ENCODE data around the gene SKI. TPM values are rescaled to one million over a fixed set of nuclear protein-coding genes. Genes with fewer than 3 reads are reported as not detected.

Gene SKI
- total RNA-seq, 1 donor from 2014 or later, result 108 TPM

DNA sequence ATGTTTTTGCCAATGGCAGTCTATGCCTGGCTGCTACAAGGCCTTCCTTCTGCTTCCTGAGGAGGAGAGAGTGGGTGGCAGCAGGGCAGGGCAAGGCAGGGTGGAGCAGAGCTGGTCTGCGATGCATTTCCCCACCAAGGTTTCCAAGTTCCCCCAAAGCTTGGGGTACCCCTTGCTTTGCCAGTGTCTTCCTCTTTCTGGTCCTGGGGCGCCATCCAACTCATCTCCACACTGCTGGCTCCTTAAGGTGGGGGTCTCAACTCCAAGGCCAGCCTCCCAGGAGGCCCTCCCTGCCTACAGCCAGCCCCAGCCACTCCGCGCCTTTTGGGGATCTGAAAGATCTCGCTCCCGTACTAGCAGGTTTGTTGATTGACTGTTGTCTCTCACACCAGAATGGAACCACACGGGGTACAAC is 3.9 kb upstream of the SKI start:
- intact Hi-C loops (cut with DNase I), result no loop called here
- ATAC-seq (no peak), DNase-seq (ENCODE audit: low spot score) (no peak)

DNA sequence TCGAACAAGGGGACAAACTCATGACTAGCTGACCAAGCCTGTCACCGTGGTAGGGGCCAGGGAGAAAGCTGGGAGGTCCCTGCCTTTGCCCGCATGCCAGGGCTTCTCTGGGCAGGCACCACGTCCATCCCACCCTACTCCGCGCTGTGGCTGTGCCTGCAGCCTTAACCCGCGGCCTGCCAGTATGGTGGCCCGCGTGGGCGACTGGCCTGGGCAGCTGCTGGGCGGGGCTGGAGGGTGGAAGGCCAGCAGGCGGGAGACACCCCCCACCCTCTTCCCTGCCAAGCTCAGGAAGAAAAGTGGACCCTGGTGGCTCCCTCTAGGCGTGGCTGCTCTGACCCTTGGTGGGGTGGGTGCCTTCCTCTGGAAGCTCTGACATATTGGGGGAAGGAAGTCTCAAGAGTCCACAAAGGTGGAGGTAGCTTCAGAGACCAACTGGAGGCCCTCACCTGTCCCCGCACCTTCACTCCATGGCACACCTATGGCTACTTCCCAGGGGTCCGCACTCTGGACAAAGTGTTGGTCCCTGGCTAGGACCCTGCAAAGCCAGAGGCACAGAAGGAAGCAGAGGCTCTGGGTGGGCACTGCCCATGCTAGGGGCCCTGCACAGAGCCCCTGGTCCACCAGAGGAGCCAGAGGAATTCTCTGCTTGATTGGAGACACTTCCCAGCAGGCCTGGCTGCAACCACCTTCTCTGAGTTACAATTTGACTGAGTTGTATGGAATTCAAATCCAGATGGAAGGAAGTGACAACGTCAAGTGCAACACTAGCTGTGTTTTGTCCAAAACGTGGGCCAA is 3.3 kb upstream of the SKI start:
- no peak for ATAC-seq
- intact Hi-C loops (cut with DNase I), result no loop called here
- no peak for DNase-seq (ENCODE audit: low spot score)

- DNase-seq (ENCODE audit: low spot score), result peak; percentile 77
- no peak for ATAC-seq
- intact Hi-C loops (cut with DNase I), result no loop called here
Observed at GRCh38 chr1:2226525-2227345, 1.4 kb upstream of the SKI start.

DNA sequence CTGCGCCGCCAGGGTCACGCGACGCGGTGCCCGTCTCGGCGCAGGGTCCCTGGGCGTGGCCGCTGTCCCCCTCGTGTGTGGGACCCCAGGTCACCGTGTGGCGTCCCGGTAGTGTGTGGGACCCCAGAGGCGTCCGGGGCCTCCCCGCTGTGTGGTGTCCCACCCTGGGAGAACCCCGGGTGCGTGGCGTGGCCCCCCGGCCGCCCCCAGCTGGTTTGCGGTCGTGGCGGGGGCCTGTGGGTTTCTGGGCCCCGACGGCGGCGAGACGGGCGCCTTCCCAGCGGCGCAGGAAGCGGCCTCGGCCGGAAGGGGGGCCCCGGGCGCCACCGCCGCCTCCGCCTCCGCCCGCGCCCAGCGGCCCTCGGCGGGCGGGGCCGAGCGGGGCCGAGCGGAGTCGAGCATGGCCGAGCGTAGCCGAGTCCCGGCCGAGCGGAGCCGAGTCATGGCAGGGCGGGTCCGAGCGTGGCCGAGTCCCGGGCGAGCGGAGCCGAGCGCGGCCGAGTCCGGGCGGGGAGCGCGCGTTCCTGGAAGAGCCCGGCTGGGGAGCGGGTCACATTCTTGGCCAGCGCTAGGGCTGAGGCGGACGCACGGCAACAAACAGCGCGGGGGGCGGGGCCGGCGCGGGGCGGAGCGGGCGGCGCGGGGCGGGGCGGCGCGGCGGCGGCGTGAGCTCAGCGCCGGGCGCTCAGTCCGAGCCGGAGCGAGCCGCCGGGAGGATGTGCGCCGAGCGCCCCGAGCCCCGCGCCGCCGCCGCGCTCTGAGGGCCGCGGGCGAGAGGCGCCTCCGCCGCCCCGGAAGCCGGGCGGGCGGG is 568 bp upstream of the SKI start:
- ATAC-seq (peak; percentile 89), DNase-seq (ENCODE audit: low spot score) (peak; percentile 97)
- intact Hi-C loops (cut with DNase I), result no loop called here

- ATAC-seq, result no peak
- DNase-seq (ENCODE audit: low spot score), result no peak
- intact Hi-C loops (cut with DNase I), result no loop called here
Observed at GRCh38 chr1:2228694-2229036, 546 bp downstream of the SKI start.

DNA sequence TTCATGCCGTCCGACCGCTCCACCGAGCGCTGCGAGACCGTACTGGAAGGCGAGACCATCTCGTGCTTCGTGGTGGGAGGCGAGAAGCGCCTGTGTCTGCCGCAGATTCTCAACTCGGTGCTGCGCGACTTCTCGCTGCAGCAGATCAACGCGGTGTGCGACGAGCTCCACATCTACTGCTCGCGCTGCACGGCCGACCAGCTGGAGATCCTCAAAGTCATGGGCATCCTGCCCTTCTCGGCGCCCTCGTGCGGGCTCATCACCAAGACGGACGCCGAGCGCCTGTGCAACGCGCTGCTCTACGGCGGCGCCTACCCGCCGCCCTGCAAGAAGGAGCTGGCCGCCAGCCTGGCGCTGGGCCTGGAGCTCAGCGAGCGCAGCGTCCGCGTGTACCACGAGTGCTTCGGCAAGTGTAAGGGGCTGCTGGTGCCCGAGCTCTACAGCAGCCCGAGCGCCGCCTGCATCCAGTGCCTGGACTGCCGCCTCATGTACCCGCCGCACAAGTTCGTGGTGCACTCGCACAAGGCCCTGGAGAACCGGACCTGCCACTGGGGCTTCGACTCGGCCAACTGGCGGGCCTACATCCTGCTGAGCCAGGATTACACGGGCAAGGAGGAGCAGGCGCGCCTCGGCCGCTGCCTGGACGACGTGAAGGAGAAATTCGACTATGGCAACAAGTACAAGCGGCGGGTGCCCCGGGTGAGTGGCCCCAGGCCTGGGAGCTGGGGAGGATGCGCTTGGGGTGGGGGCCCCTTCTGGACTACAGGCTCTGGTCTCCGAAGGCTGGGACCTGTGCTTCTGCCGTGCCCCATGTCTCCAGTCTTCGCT is 1.1 kb downstream of the SKI start:
- intact Hi-C loops (cut with DNase I), result no loop called here
- DNase-seq (ENCODE audit: low spot score) (no peak), ATAC-seq (no peak)

- intact Hi-C loops (cut with DNase I), result loop anchor here (10.0 kb wide), 1 partner anchor 65 kb away; no protein-coding TSS in a partner anchor
- ATAC-seq, result no peak
- no peak for DNase-seq (ENCODE audit: low spot score)
Observed at GRCh38 chr1:2229911-2230731, 2.0 kb downstream of the SKI start.

GRCh38 chr1:2230781-2231531 is 2.8 kb downstream of the SKI start:
- ATAC-seq (peak; percentile 0), DNase-seq (ENCODE audit: low spot score) (no peak)
- intact Hi-C loops (cut with DNase I), result loop anchor here (10.0 kb wide), 1 partner anchor 64 kb away; no protein-coding TSS in a partner anchor

- DNase-seq (ENCODE audit: low spot score) (peak; percentile 93), ATAC-seq (peak; percentile 66)
- intact Hi-C loops (cut with DNase I), result loop anchor here (10.0 kb wide), 1 partner anchor 63 kb away; no protein-coding TSS in a partner anchor
Observed at GRCh38 chr1:2231532-2232254, 3.6 kb downstream of the SKI start.

- ATAC-seq, result no peak
- DNase-seq (ENCODE audit: low spot score), result no peak
- intact Hi-C loops (cut with DNase I), result loop anchor here (10.0 kb wide), 1 partner anchor 62 kb away; no protein-coding TSS in a partner anchor
Observed at GRCh38 chr1:2232255-2232915, 4.3 kb downstream of the SKI start.

DNA sequence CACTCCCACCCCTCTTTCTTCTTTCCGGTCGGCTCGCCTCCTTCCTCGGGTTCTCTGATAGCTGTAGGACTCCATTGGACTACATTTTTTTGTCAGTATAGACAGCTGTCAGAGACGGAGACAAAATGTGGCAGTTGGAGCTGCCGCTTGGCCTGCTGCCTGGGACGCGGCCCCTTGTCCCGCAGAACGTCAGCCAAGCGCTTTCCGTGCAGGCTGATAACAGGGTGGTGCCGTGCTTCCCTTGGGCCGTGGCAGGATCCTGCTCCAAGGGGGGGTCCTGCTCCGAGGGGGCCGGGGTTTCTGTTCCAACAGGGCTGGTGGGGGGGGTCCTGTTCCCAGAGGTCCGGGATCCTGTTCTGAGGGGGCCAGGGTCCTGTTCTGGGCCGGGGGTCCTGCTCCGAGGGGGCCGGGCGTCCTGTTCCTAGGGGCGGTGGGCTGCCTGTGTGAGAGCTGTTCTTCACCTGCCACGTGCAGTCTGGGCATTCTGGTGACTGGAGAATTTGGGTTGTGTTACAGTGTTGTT is 4.9 kb downstream of the SKI start:
- DNase-seq (ENCODE audit: low spot score) (no peak), ATAC-seq (no peak)
- intact Hi-C loops (cut with DNase I), result loop anchor here (10.0 kb wide), 1 partner anchor 62 kb away; no protein-coding TSS in a partner anchor

- DNase-seq (ENCODE audit: low spot score) (no peak), ATAC-seq (no peak)
- intact Hi-C loops (cut with DNase I), result loop anchor here (10.0 kb wide), 1 partner anchor 61 kb away; no protein-coding TSS in a partner anchor
Observed at GRCh38 chr1:2233468-2233867, 5.3 kb downstream of the SKI start.

DNA sequence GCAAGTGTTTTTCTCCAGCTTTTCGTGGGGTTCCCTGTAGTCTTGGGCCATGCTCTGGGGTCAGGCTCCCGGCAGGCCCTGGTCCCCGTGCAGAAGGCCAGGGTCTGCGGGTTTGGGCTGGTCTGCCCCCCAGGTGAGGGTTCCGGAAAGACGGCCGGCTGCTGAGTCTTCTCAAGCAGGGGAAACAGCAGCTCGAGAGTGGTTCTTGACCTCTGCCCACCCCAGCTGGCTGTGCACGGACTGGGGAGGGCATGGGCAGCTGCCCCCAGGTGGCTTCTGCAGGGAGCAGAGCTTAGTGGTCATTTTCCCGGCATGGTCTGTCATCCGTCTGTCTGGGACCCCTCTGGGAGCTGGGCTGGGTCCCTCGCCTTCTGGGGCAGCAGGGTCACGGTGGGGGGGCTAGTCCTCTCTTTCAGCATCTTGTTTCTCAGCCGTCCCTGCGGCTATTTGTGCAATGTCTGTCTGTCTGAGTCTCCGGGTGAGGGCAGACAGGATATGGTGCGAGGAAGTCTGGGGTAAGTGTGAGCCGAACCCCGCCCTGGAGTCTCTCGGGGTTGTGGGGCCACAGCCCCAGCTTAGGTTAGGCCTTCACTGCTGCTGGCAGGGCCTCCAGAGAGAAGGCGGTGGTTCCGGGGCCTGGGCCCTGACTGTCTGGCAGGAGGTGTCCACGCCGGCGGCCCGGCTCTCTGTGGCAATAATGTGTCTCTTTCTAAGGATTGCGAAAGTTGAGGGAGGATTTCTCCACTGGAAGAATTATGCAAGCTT is 6.1 kb downstream of the SKI start:
- intact Hi-C loops (cut with DNase I), result loop anchor here (10.0 kb wide), 1 partner anchor 61 kb away; no protein-coding TSS in a partner anchor
- DNase-seq (ENCODE audit: low spot score), result peak; percentile 91
- ATAC-seq, result peak; percentile 80

DNA sequence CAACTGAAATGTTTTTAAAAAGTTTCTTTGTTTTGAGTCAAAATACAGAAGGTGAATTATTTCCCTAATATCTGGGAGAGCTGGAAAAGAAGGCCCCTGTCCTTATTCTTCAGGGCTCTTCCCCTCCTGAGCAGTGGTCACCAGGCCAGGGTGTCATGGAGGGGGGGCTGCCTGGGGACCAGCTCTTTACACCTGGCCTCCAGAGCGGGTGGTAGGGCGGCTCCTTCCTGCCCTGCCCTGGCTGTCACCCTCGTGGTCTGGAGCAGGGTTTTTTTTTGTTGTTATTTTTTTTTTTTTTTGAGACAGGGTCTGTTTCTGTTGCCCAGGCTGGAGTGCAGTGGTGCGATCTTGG is 6.6 kb downstream of the SKI start:
- ATAC-seq, result peak; percentile 31
- intact Hi-C loops (cut with DNase I), result loop anchor here (10.0 kb wide), 1 partner anchor 60 kb away; no protein-coding TSS in a partner anchor
- DNase-seq (ENCODE audit: low spot score), result no peak
